NCI-H146 treated with DMSO at 0.1 percent for 48 hours (cell line): Measurements from ENCODE around the gene C1QTNF5.

Source experiments
- DNase-seq: peaks from one replicate; lab custom pipeline; 2025; ENCODE audit not compliant: unreplicated experiment; lab: John Stamatoyannopoulos, UW

C1QTNF5 gene

GRCh38 chr11:119297938-119298337 is 42.7 kb downstream of the C1QTNF5 start:
- no peak for DNase-seq

- no peak for DNase-seq
Observed at GRCh38 chr11:119295178-119295577, 45.5 kb downstream of the C1QTNF5 start.

DNA sequence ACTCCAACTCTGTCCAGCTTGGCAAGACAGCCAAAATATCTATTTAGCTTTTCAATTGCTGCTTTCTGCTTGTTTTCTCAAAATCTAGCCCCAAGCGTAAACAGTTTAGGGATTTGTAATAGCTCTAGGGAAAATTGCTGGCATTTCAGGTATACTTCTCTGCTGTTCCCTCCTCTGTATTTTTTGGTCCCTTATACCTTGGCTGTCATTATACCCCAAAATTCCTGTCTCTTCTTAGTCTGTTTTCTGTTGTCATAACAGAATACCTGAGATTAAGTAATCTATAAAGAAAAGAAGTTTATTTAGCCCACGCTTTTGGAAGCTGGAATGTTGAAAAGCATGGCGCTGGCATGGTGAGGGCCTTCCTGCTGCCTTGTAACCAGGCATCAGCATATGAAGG is 47.2 kb downstream of the C1QTNF5 start:
- DNase-seq: no peak

DNA sequence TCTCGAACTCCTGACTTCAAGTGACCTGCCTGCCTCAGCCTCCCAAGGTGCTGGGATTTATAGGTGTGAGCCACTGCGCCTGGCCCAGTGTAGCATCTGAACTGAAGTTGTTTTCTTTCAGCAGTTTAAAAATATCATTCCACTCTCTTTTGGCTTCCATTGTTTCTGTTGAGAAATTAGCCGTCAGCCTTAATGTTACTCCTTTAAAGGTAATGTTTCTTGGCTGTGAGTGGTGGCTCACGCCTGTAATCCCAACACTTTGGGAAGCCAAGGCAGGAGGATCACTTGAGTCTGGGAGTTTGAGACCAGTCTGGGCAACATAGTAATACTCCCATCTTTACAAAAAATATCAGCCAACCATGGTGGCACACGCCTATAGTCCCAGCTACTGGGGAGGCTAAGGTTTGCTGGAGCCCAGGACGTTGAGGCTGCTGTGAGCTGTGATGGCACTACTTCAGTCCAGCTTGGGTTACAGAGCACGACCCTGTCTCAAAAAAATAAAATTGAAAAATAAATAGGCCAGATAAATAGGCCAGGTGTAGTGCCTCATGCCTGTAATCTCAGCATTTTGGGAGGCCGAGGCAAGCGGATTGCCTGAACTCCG is 49.7 kb downstream of the C1QTNF5 start:
- DNase-seq: no peak
